HepG2 (cell line): ENCODE measurements around the gene NCBP2. TPM values are rescaled to one million over a fixed set of nuclear protein-coding genes. Genes with fewer than 3 reads are reported as not detected.

ENCODE experiments used
- ARNT2 ChIP-seq: sonication (generic); formaldehyde crosslinking; IDR thresholded peaks from 2 replicates; pipeline ENCODE4 v1.8.0; 2022; ENCODE audit warnings: mild to moderate bottlenecking, low read depth, missing genetic modification reagents, moderate library complexity
- CSRNP2 ChIP-seq: sonication (generic); formaldehyde crosslinking; conservative IDR thresholded peaks from 2 replicates; pipeline ENCODE4 v1.8.0; 2022; ENCODE audit warnings: low read depth, missing genetic modification reagents
- DR1 ChIP-seq: sonication (generic); formaldehyde crosslinking; IDR thresholded peaks from 2 replicates; pipeline ENCODE4 v1.8.0; 2021; ENCODE audit warnings: mild to moderate bottlenecking, missing genetic modification reagents, inconsistent platforms
- KDM5A ChIP-seq: fragments of 200-600 bp; sonication (generic); IDR thresholded peaks from 2 replicates; pipeline ENCODE4 v1.7.0; 2018; ENCODE audit warnings: antibody characterized with exemption, mild to moderate bottlenecking, low read length, borderline replicate concordance
- MBD4 ChIP-seq: IDR thresholded peaks from 2 replicates; pipeline ENCODE4 v1.6.1; 2012; ENCODE audit warnings: low read length, inconsistent platforms, borderline replicate concordance
- MEIS1 ChIP-seq: sonication (generic); formaldehyde crosslinking; IDR thresholded peaks from 2 replicates; pipeline ENCODE4 v1.9.0; 2021; ENCODE audit warnings: mild to moderate bottlenecking, missing genetic modification reagents, moderate library complexity, borderline replicate concordance
- MYPOP ChIP-seq: sonication (generic); formaldehyde crosslinking; IDR thresholded peaks from 2 replicates; pipeline ENCODE4 v1.8.1; 2023; ENCODE audit warnings: mild to moderate bottlenecking, moderate library complexity, missing genetic modification reagents
- NR2F1 ChIP-seq, 2 experiments: fragments of 450-650 bp in 1 of 2; formaldehyde crosslinking in 1 of 2; IDR thresholded peaks; 2 replicates each; pipeline versions ENCODE4 v1.5.0 to v1.6.1; 2016 to 2020; ENCODE audit warnings: mild to moderate bottlenecking in 1 of 2, missing compliant biosample characterization in 1 of 2, missing genetic modification reagents in 1 of 2, moderate library complexity in 1 of 2
- SNAI1 ChIP-seq: sonication (generic); formaldehyde crosslinking; IDR thresholded peaks from 2 replicates; pipeline ENCODE4 v1.5.0; 2020; ENCODE audit warnings: mild to moderate bottlenecking, missing genetic modification reagents, borderline replicate concordance
- ZNF10 ChIP-seq: sonication (generic); formaldehyde crosslinking; IDR thresholded peaks from 2 replicates; pipeline ENCODE4 v1.4.0; 2020; ENCODE audit warnings: mild to moderate bottlenecking, low read depth, missing genetic modification reagents, borderline replicate concordance
- ZNF230 ChIP-seq: sonication (generic); formaldehyde crosslinking; IDR thresholded peaks from 2 replicates; pipeline ENCODE4 v1.4.0; 2020; ENCODE audit warnings: mild to moderate bottlenecking, missing genetic modification reagents
- ZNF33B ChIP-seq: sonication (generic); formaldehyde crosslinking; IDR thresholded peaks from 2 replicates; pipeline ENCODE4 v1.5.1; 2020; ENCODE audit warnings: mild to moderate bottlenecking, missing genetic modification reagents
- ZNF547 ChIP-seq: sonication (generic); formaldehyde crosslinking; IDR thresholded peaks from 2 replicates; pipeline ENCODE4 v1.5.1; 2020; ENCODE audit warnings: mild to moderate bottlenecking, missing genetic modification reagents
- ZNF780A ChIP-seq: sonication (generic); formaldehyde crosslinking; IDR thresholded peaks from 2 replicates; pipeline ENCODE4 v1.8.0; 2022; ENCODE audit warnings: mild to moderate bottlenecking, missing genetic modification reagents, moderate library complexity
- polyA plus RNA-seq, 8 experiments: library from polyadenylated mRNA; depleted of rRNA in 3 of 8; stranded (reverse) in 7 of 8; unstranded in 1 of 8; fragments of >200 nt; fragmentation: Illumina TruSeq in 4 of 8; extraction: Trizol in 4 of 8; gene quantifications; 2 replicates each; pipeline versions ENCODE4 v1.2.1 to v1.2.3, GENCODE V29; 2011 to 2016; ENCODE audit warnings: low read depth in 4 of 8, missing spikeins in 1 of 8, mixed read lengths in 1 of 8; ENCODE audit not compliant: insufficient read depth in 1 of 8
- total RNA-seq, 5 experiments: library from RNA; depleted of rRNA; stranded (reverse); fragments of >200 nt; fragmentation: Illumina TruSeq; extraction: Trizol; gene quantifications; 2 replicates each; pipeline ENCODE4 v1.2.3, GENCODE V29; 2016; ENCODE audit warnings: low read depth in 1 of 5
- TF ChIP-seq, protein P1 (sequence below): sonication (generic); formaldehyde crosslinking; IDR thresholded peaks from 2 replicates; pipeline ENCODE4 v1.4.0; 2020; ENCODE audit warnings: missing genetic modification reagents
- TF ChIP-seq, protein P2 (sequence below): sonication (generic); formaldehyde crosslinking; IDR thresholded peaks from 2 replicates; pipeline ENCODE4 v1.4.0; 2020; ENCODE audit warnings: mild to moderate bottlenecking, missing genetic modification reagents, borderline replicate concordance
- TF ChIP-seq, protein P3 (sequence below): sonication (generic); formaldehyde crosslinking; IDR thresholded peaks from 2 replicates; pipeline ENCODE4 v1.9.0; 2021; ENCODE audit warnings: missing genetic modification reagents, mild to moderate bottlenecking, borderline replicate concordance
- TF ChIP-seq, protein P4 (sequence below): sonication (generic); formaldehyde crosslinking; IDR thresholded peaks from 2 replicates; pipeline ENCODE4 v1.9.0; 2022; ENCODE audit warnings: missing genetic modification reagents, mild to moderate bottlenecking, borderline replicate concordance

NCBP2 gene
- total and polyA plus RNA-seq, 2 of the 13 experiments (the other 11 are each of a cell fraction or from before 2014, with no cell fraction given) = 58.7 to 95.5 TPM

- TF ChIP-seq, protein P1, sequence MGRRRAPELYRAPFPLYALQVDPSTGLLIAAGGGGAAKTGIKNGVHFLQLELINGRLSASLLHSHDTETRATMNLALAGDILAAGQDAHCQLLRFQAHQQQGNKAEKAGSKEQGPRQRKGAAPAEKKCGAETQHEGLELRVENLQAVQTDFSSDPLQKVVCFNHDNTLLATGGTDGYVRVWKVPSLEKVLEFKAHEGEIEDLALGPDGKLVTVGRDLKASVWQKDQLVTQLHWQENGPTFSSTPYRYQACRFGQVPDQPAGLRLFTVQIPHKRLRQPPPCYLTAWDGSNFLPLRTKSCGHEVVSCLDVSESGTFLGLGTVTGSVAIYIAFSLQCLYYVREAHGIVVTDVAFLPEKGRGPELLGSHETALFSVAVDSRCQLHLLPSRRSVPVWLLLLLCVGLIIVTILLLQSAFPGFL (CRISPR knock-in tag) = no peak; the same call in 1 of the 2 replicates
- TF ChIP-seq, protein P2, sequence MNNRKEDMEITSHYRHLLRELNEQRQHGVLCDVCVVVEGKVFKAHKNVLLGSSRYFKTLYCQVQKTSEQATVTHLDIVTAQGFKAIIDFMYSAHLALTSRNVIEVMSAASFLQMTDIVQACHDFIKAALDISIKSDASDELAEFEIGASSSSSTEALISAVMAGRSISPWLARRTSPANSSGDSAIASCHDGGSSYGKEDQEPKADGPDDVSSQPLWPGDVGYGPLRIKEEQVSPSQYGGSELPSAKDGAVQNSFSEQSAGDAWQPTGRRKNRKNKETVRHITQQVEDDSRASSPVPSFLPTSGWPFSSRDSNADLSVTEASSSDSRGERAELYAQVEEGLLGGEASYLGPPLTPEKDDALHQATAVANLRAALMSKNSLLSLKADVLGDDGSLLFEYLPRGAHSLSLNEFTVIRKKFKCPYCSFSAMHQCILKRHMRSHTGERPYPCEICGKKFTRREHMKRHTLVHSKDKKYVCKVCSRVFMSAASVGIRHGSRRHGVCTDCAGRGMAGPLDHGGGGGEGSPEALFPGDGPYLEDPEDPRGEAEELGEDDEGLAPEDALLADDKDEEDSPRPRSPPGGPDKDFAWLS (CRISPR knock-in tag) = no peak
- TF ChIP-seq DR1 (CRISPR knock-in tag) (no peak; the same call in 1 of the 2 replicates), SNAI1 (CRISPR knock-in tag) (no peak), ZNF547 (CRISPR knock-in tag) (no peak), MYPOP (no peak), NR2F1 (CRISPR knock-in tag; IDR thresholded peaks at IDR 0.05) (no peak), MBD4 (no peak), ZNF230 (CRISPR knock-in tag) (no peak), ARNT2 (CRISPR knock-in tag) (peak; percentile 77; the same call in 1 of the 2 replicates), CSRNP2 (CRISPR knock-in tag) (no peak), ZNF780A (CRISPR knock-in tag) (no peak), ZNF10 (no peak), ZNF33B (CRISPR knock-in tag) (no peak; the same call in 1 of the 2 replicates), MEIS1 (CRISPR knock-in tag) (no peak), KDM5A (no peak)
- TF ChIP-seq, protein P3, sequence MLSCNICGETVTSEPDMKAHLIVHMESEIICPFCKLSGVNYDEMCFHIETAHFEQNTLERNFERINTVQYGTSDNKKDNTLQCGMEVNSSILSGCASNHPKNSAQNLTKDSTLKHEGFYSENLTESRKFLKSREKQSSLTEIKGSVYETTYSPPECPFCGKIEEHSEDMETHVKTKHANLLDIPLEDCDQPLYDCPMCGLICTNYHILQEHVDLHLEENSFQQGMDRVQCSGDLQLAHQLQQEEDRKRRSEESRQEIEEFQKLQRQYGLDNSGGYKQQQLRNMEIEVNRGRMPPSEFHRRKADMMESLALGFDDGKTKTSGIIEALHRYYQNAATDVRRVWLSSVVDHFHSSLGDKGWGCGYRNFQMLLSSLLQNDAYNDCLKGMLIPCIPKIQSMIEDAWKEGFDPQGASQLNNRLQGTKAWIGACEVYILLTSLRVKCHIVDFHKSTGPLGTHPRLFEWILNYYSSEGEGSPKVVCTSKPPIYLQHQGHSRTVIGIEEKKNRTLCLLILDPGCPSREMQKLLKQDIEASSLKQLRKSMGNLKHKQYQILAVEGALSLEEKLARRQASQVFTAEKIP (CRISPR knock-in tag) = no peak
- TF ChIP-seq, protein P4, sequence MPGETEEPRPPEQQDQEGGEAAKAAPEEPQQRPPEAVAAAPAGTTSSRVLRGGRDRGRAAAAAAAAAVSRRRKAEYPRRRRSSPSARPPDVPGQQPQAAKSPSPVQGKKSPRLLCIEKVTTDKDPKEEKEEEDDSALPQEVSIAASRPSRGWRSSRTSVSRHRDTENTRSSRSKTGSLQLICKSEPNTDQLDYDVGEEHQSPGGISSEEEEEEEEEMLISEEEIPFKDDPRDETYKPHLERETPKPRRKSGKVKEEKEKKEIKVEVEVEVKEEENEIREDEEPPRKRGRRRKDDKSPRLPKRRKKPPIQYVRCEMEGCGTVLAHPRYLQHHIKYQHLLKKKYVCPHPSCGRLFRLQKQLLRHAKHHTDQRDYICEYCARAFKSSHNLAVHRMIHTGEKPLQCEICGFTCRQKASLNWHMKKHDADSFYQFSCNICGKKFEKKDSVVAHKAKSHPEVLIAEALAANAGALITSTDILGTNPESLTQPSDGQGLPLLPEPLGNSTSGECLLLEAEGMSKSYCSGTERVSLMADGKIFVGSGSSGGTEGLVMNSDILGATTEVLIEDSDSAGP (CRISPR knock-in tag) = no peak; the same call in none of the 2 replicates
Observed at GRCh38 chr3:196969660-196970546, 27.6 kb upstream of the NCBP2 start (continued).
